H9 (cell line): ENCODE results near the gene COIL. TPM values are rescaled to one million over a fixed set of nuclear protein-coding genes. Genes with fewer than 3 reads are reported as not detected.

Experiments used
- DNase-seq: peaks from one replicate; pipeline ENCODE4 v3.0.0-alpha.2; 2017
- H2AFZ ChIP-seq: one replicate; pipeline ENCODE4 v1.6.1; 2013; ENCODE audit warnings: mild to moderate bottlenecking, low read length, control low read depth, moderate library complexity
- H2AK5ac ChIP-seq: 2 replicates; pipeline ENCODE4 v1.6.1; 2013; ENCODE audit warnings: low read length, control low read depth, mixed read lengths; ENCODE audit not compliant: insufficient read length
- H2BK120ac ChIP-seq: one replicate; pipeline ENCODE4 v1.6.1; 2013; ENCODE audit warnings: low read depth, mild to moderate bottlenecking, low read length, control low read depth, inconsistent platforms; ENCODE audit not compliant: poor library complexity, severe bottlenecking
- H2BK12ac ChIP-seq: 2 replicates; pipeline ENCODE4 v1.6.1; 2013; ENCODE audit warnings: low read length, control low read depth, mixed read lengths, low read depth; ENCODE audit not compliant: insufficient read length
- H2BK15ac ChIP-seq: 2 replicates; pipeline ENCODE4 v1.6.1; 2013; ENCODE audit warnings: low read depth, low read length, control low read depth
- H2BK20ac ChIP-seq: one replicate; pipeline ENCODE4 v1.6.1; 2013; ENCODE audit warnings: low read depth, mild to moderate bottlenecking, low read length, control low read depth, inconsistent platforms; ENCODE audit not compliant: poor library complexity, severe bottlenecking
- H2BK5ac ChIP-seq: 2 replicates; pipeline ENCODE4 v1.6.1; 2013; ENCODE audit warnings: low read length, control low read depth, mixed read lengths; ENCODE audit not compliant: insufficient read length
- H3K14ac ChIP-seq: 2 replicates; pipeline ENCODE4 v1.6.1; 2013; ENCODE audit warnings: low read length, control low read depth; ENCODE audit not compliant: insufficient read depth
- H3K18ac ChIP-seq: 2 replicates; pipeline ENCODE4 v1.6.1; 2013; ENCODE audit warnings: low read depth, mild to moderate bottlenecking, mixed read lengths, low read length, control low read depth; ENCODE audit not compliant: insufficient read length
- H3K23ac ChIP-seq: 2 replicates; pipeline ENCODE4 v1.6.1; 2013; ENCODE audit warnings: low read length, control low read depth, mixed read lengths, low read depth; ENCODE audit not compliant: insufficient read length
- H3K23me2 ChIP-seq: 2 replicates; pipeline ENCODE4 v1.6.1; 2013; ENCODE audit warnings: low read depth, mild to moderate bottlenecking, mixed read lengths, low read length, control low read depth; ENCODE audit not compliant: insufficient read length, poor library complexity, severe bottlenecking
- H3K27ac ChIP-seq: 2 replicates; pipeline ENCODE4 v1.5.1; 2013; ENCODE audit warnings: low read length, control low read depth, mixed read lengths, low read depth; ENCODE audit not compliant: insufficient read length
- H3K27me3 ChIP-seq: 2 replicates; pipeline ENCODE4 v1.6.1; 2013; ENCODE audit warnings: low read length, control low read depth, inconsistent platforms; ENCODE audit not compliant: insufficient read depth
- H3K4ac ChIP-seq: 2 replicates; pipeline ENCODE4 v1.6.1; 2013; ENCODE audit warnings: low read depth, mild to moderate bottlenecking, control low read depth, inconsistent platforms, low read length, moderate library complexity
- H3K4me1 ChIP-seq: 2 replicates; pipeline ENCODE4 v1.6.1; 2013; ENCODE audit warnings: low read length, control low read depth, inconsistent platforms; ENCODE audit not compliant: insufficient read depth
- H3K4me2 ChIP-seq: 2 replicates; pipeline ENCODE4 v1.6.1; 2013; ENCODE audit warnings: low read length, control low read depth, mixed read lengths; ENCODE audit not compliant: insufficient read length, insufficient read depth
- H3K56ac ChIP-seq: 2 replicates; pipeline ENCODE4 v1.6.1; 2013; ENCODE audit warnings: low read depth, mild to moderate bottlenecking, mixed read lengths, low read length, control low read depth; ENCODE audit not compliant: insufficient read length
- H3K79me1 ChIP-seq: 2 replicates; pipeline ENCODE4 v1.6.1; 2013; ENCODE audit warnings: low read depth, mild to moderate bottlenecking, moderate library complexity, low read length, control low read depth, inconsistent platforms; ENCODE audit not compliant: insufficient read depth, poor library complexity, severe bottlenecking
- H3K79me2 ChIP-seq: 2 replicates; pipeline ENCODE4 v1.6.1; 2013; ENCODE audit warnings: low read length, control low read depth, inconsistent platforms; ENCODE audit not compliant: insufficient read depth
- H3K9ac ChIP-seq: 2 replicates; pipeline ENCODE4 v1.6.1; 2013; ENCODE audit warnings: low read length, control low read depth, mixed read lengths; ENCODE audit not compliant: insufficient read length; ENCODE audit errors: extremely low read depth
- H3K9me3 ChIP-seq: one replicate; pipeline ENCODE4 v1.6.1; 2013; ENCODE audit warnings: low read depth, low read length, inconsistent platforms; ENCODE audit not compliant: control insufficient read depth
- H3T11ph ChIP-seq: one replicate; pipeline ENCODE4 v1.6.1; 2013; ENCODE audit warnings: mild to moderate bottlenecking, low read length, control low read depth, inconsistent platforms
- H4K20me1 ChIP-seq: one replicate; pipeline ENCODE4 v1.6.1; 2013; ENCODE audit not compliant: control insufficient read depth, insufficient read length, insufficient read depth
- H4K5ac ChIP-seq: 2 replicates; pipeline ENCODE4 v1.6.1; 2013; ENCODE audit warnings: low read depth, mild to moderate bottlenecking, mixed read lengths, low read length, control low read depth; ENCODE audit not compliant: insufficient read length
- H4K8ac ChIP-seq: replicated peaks from 2 replicates; pipeline ENCODE4 v1.6.1; 2013; ENCODE audit warnings: low read length, control low read depth, mixed read lengths, low read depth; ENCODE audit not compliant: insufficient read length
- H4K91ac ChIP-seq: 2 replicates; pipeline ENCODE4 v1.6.1; 2013; ENCODE audit warnings: low read depth, mild to moderate bottlenecking, moderate library complexity, mixed read lengths, low read length, control low read depth; ENCODE audit not compliant: insufficient read length
- H3K27ac Mint-ChIP-seq, 3 experiments: 2 replicates in 2 of 3; 3 replicates in 1 of 3; pipeline ENCODE4 v1.8.0; 2020 to 2021; ENCODE audit warnings: mixed read lengths in 3 of 3, mild to moderate bottlenecking in 1 of 3, moderate library complexity in 1 of 3
- H3K27me3 Mint-ChIP-seq: 2 replicates; pipeline ENCODE4 v1.8.0; 2021; ENCODE audit warnings: low read depth, mild to moderate bottlenecking, moderate library complexity, mixed read lengths
- H3K36me3 Mint-ChIP-seq, 3 experiments: 2 replicates in 2 of 3; 3 replicates in 1 of 3; pipeline ENCODE4 v1.8.0; 2020 to 2021; ENCODE audit warnings: low read depth in 3 of 3, mixed read lengths in 3 of 3; ENCODE audit not compliant: insufficient read depth in 1 of 3
- H3K4me1 Mint-ChIP-seq, 2 experiments: 2 replicates each; pipeline ENCODE4 v1.8.0; 2020; ENCODE audit warnings: mixed read lengths in 2 of 2
- H3K4me3 Mint-ChIP-seq, 2 experiments: 2 replicates in 1 of 2; 3 replicates in 1 of 2; pipeline ENCODE4 v1.8.0; 2020 to 2021; ENCODE audit warnings: mild to moderate bottlenecking in 2 of 2, mixed read lengths in 2 of 2, moderate library complexity in 1 of 2
- H3K9me3 Mint-ChIP-seq, 2 experiments: 2 replicates in 1 of 2; 3 replicates in 1 of 2; pipeline ENCODE4 v1.8.0; 2020; ENCODE audit warnings: mild to moderate bottlenecking in 2 of 2, mixed read lengths in 2 of 2, moderate library complexity in 1 of 2
- WGBS: extraction: QIAGEN DNeasy Blood & Tissue Kit; methylation state at CpG from one replicate; pipeline ENCODE4 v1.1.7; 2013; ENCODE audit warnings: missing lambda C conversion rate, low lambda C conversion rate, mixed read lengths; ENCODE audit not compliant: insufficient read length; ENCODE audit errors: extremely low coverage; 5-methylcytosine and 5-hydroxymethylcytosine counted together
- total RNA-seq: library from RNA; stranded (reverse); gene quantifications from 2 replicates; pipeline ENCODE4 v1.2.1, GENCODE V29; 2021
- TF ChIP-seq, protein P1 (sequence below): fragments of 200-600 bp; sonication (generic); conservative IDR thresholded peaks from 3 replicates; pipeline ENCODE4 v1.8.0; 2021; ENCODE audit warnings: antibody characterized with exemption, mild to moderate bottlenecking

The COIL gene
- total RNA-seq, 1 experiment from 2014 or later = 21.5 TPM

DNA sequence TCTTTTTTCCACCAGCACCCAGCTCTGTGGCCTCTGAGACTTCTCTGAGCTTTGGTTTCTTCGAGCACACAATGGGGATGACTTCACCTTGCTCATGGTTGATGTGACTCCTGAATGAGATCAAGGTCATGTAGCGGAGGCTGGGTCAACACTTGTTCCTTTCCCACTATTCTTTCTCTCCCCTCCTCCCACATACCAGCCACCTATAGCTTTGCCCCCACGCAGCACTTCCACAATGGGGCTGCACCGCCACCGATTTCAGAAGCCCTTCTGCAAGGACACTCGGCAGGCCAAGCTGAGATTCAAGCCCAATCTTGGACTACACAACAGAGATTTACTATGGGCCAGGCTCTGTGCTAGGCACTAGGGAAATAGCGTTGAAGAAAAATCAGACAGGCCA lies 61.4 kb downstream of the COIL start:
- Histone ChIP-seq H3K23ac (no peak overlapping the region), H3K23me2 (no peaks in the 10 kb centered on the region), H2BK15ac (no peak overlapping the region), H2BK120ac (no peak overlapping the region), H3K27me3 (no peaks in the 10 kb centered on the region; the same call in 1 of the 2 replicates), H3K9ac (no peak overlapping the region), H2BK20ac (no peak overlapping the region), H3K56ac (no peak overlapping the region), H3K18ac (no peak overlapping the region), H3K27ac (no peak overlapping the region), H2AFZ (no peak overlapping the region), H4K20me1 (no peaks in the 10 kb centered on the region), H3K9me3 (no peaks in the 10 kb centered on the region), H3K4me2 (no peak overlapping the region), H4K91ac (no peak overlapping the region), H4K5ac (no peak overlapping the region), H2AK5ac (no peak overlapping the region), H2BK5ac (no peak overlapping the region), H3K4ac (no peak overlapping the region), H4K8ac (no peak overlapping the region), H2BK12ac (no peak overlapping the region), H3K79me1 (no peaks in the 10 kb centered on the region), H3K14ac (no peak overlapping the region), H3K79me2 (no peaks in the 10 kb centered on the region), H3T11ph (no peak overlapping the region), H3K4me1 (no peaks in the 10 kb centered on the region)
- Mint-ChIP-seq H3K27ac (peak overlapping the region in 2 of 3 experiments; percentile 69 to 92; a peak in 2 of 7 replicates), H3K4me3 (no peak overlapping the region), H3K4me1 (peaks cover 17 to 29% of the 10 kb centered on the region in 2 experiments), H3K9me3 (no peaks in the 10 kb centered on the region), H3K27me3 (no peaks in the 10 kb centered on the region), H3K36me3 (peaks cover 33 to 78% (median 38%) of the 10 kb centered on the region in 3 experiments)
- DNase-seq = no peak
- no CpG with 5 or more reads among the region's 7 CpGs for WGBS
- TF ChIP-seq, protein P1, sequence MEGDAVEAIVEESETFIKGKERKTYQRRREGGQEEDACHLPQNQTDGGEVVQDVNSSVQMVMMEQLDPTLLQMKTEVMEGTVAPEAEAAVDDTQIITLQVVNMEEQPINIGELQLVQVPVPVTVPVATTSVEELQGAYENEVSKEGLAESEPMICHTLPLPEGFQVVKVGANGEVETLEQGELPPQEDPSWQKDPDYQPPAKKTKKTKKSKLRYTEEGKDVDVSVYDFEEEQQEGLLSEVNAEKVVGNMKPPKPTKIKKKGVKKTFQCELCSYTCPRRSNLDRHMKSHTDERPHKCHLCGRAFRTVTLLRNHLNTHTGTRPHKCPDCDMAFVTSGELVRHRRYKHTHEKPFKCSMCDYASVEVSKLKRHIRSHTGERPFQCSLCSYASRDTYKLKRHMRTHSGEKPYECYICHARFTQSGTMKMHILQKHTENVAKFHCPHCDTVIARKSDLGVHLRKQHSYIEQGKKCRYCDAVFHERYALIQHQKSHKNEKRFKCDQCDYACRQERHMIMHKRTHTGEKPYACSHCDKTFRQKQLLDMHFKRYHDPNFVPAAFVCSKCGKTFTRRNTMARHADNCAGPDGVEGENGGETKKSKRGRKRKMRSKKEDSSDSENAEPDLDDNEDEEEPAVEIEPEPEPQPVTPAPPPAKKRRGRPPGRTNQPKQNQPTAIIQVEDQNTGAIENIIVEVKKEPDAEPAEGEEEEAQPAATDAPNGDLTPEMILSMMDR = no peak
